Nephron (organoid): ENCODE measurements around the gene KLHL41.
"Not testable (repeated sequence)": the region's sequence is repeated elsewhere in the genome, so short reads cannot be mapped to it uniquely, and the experiment has no call there.

Experiments used
- H3K27ac Mint-ChIP-seq, 3 experiments: 2 replicates each; pipeline ENCODE4 v1.8.0; 2020; ENCODE audit warnings: mixed read lengths in 3 of 3, mild to moderate bottlenecking in 2 of 3, moderate library complexity in 1 of 3
- H3K27me3 Mint-ChIP-seq: 2 replicates; pipeline ENCODE4 v1.8.0; 2021; ENCODE audit warnings: low read depth, mild to moderate bottlenecking, moderate library complexity, mixed read lengths
- H3K36me3 Mint-ChIP-seq: 2 replicates; pipeline ENCODE4 v1.8.0; 2020; ENCODE audit warnings: low read depth, mixed read lengths
- H3K4me1 Mint-ChIP-seq: 2 replicates; pipeline ENCODE4 v1.8.0; 2020; ENCODE audit warnings: mixed read lengths
- H3K4me3 Mint-ChIP-seq, 3 experiments: 2 replicates each; pipeline ENCODE4 v1.8.0; 2020; ENCODE audit warnings: mild to moderate bottlenecking in 3 of 3, mixed read lengths in 3 of 3, moderate library complexity in 2 of 3
- H3K9me3 Mint-ChIP-seq: 2 replicates; pipeline ENCODE4 v1.8.0; 2020; ENCODE audit warnings: mixed read lengths
- TF ChIP-seq, protein P1 (sequence below), 3 experiments: fragments of 200-600 bp; sonication (generic); IDR thresholded peaks; one replicate each; pipeline ENCODE4 v1.5.0; 2021; ENCODE audit warnings: antibody characterized with exemption in 3 of 3; ENCODE audit not compliant: unreplicated experiment in 3 of 3

Gene KLHL41

DNA sequence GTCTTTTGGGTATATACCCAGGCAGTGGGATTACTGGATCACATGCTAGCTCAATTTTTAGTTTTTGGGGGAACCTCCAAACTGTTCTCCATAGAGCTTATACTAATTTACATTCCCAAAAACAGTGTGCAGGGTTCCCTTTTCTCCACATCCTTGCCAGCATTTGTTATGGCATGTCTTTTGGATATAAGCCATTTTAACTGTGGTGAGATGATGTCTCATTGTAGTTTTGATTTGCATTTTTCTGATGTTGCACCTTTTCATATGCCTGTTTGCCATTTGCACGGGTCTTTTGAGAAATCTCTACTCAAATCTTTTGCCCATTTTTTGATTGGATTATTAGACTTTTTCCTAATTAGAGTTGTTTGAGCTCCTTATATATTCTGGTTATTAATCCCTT, 56.2 kb downstream of the KLHL41 start:
- Mint-ChIP-seq H3K27me3 (no peaks in the 10 kb centered on the region), H3K36me3 (peaks cover 29% of the 10 kb centered on the region)
- TF ChIP-seq, protein P1, sequence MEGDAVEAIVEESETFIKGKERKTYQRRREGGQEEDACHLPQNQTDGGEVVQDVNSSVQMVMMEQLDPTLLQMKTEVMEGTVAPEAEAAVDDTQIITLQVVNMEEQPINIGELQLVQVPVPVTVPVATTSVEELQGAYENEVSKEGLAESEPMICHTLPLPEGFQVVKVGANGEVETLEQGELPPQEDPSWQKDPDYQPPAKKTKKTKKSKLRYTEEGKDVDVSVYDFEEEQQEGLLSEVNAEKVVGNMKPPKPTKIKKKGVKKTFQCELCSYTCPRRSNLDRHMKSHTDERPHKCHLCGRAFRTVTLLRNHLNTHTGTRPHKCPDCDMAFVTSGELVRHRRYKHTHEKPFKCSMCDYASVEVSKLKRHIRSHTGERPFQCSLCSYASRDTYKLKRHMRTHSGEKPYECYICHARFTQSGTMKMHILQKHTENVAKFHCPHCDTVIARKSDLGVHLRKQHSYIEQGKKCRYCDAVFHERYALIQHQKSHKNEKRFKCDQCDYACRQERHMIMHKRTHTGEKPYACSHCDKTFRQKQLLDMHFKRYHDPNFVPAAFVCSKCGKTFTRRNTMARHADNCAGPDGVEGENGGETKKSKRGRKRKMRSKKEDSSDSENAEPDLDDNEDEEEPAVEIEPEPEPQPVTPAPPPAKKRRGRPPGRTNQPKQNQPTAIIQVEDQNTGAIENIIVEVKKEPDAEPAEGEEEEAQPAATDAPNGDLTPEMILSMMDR (IDR thresholded peaks at IDR 0.05; ENCODE audit: unreplicated experiment in 3 of 3): no peak

DNA sequence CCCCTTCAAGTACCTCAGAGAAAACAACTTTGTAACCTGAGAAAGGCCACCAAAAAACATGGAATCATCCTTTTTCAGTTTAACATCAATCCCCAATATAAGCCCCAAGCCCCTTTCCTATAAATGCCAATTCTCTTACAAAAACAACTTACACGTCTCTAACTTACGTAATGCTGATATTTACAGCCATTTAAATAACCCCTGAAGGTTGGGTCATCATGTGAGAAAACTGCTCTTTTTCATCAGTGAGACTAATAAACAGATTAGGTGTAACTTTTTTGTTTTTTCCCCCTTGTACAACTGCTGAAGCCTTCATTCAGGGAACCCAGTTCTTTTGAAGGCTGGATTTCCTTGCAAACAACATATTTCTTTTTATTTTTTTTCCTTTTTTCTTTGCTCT, 60.4 kb downstream of the KLHL41 start:
- Mint-ChIP-seq H3K27me3 (no peaks in the 10 kb centered on the region), H3K36me3 (peaks cover 10% of the 10 kb centered on the region)

More for the DNA sequence above, 56.2 kb downstream of the KLHL41 start:
- Mint-ChIP-seq H3K4me1 (peaks cover 7% of the 10 kb centered on the region), H3K27ac (no peak overlapping the region), H3K9me3 (no peaks in the 10 kb centered on the region), H3K4me3 (no peak overlapping the region)

DNA sequence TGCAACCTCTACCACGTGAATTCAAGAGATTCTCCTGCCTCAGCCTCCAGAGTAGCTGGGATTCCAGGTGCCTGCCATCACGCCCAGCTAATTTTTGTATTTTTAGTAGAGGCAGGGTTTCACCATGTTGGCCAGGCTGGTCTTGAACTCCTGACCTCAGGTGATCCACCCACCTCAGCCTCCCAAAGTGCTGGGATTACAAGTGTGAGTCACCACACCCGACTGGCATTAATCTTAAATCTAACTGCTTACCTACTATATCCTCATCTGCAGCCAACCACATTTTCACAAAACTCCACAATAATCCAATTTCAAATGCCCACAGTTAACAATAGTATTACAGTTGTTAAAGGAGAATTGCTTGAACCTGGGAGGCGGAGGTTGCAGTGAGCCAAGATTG, 61.2 kb downstream of the KLHL41 start:
- peaks cover 26% of the 10 kb centered on the region for H3K4me1 Mint-ChIP-seq
- H3K4me3 Mint-ChIP-seq, H3K36me3 Mint-ChIP-seq, H3K9me3 Mint-ChIP-seq, H3K27me3 Mint-ChIP-seq, H3K27ac Mint-ChIP-seq: not testable (repeated sequence)

More for the DNA sequence above, 60.4 kb downstream of the KLHL41 start:
- H3K4me3 Mint-ChIP-seq: no peak overlapping the region
- TF ChIP-seq, protein P1 (IDR thresholded peaks at IDR 0.05; ENCODE audit: unreplicated experiment in 3 of 3): no peak
- H3K27ac Mint-ChIP-seq: no peak overlapping the region
- H3K9me3 Mint-ChIP-seq: no peaks in the 10 kb centered on the region
- H3K4me1 Mint-ChIP-seq: peaks cover 26% of the 10 kb centered on the region

DNA sequence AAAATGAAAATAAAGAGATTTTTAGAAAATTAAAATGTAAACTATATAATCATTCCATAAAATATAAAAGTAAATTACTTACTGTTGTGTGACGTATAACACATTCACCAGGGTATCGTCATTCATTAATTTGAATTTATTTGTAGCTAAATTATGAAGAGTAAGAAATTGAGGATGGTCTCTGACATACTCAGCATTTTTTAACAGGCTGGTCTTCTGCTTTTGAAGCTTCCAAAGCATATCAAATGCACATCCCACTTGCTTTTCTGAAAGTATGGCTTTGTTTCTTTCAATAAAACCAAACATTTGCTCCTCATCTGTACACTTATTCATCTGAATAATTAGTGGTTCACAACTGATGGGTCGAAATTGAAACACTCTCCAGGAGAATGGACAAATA, 62.1 kb downstream of the KLHL41 start:
- Mint-ChIP-seq H3K9me3 (no peaks in the 10 kb centered on the region), H3K4me1 (peaks cover 26% of the 10 kb centered on the region), H3K27me3 (no peaks in the 10 kb centered on the region), H3K4me3 (peak overlapping the region in 2 of 3 experiments; percentile 20 to 27), H3K36me3 (no peaks in the 10 kb centered on the region), H3K27ac (no peak overlapping the region)
- TF ChIP-seq, protein P1 (IDR thresholded peaks at IDR 0.05; ENCODE audit: unreplicated experiment in 3 of 3): no peak

DNA sequence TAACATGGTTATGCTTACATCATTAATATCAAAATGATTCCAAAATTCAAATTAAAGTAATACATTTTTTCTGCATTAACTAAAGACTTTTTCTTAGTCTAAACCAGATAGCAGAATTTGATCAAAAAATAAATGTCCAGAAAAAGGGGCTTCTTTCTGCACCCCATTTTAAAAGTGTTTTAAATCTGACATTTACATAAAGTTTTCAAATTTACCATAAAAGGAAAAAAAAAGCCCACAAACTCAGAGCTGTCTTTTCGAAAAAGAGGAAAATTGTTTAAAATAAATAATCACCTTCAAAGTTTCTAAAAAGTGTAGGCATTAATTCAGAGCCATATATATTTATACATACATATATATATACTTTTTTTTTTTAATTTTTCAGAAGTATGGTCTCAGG, 62.7 kb downstream of the KLHL41 start:
- Mint-ChIP-seq H3K4me3 (no peak overlapping the region), H3K36me3 (no peaks in the 10 kb centered on the region), H3K9me3 (no peaks in the 10 kb centered on the region), H3K27me3 (no peaks in the 10 kb centered on the region), H3K4me1 (peaks cover 26% of the 10 kb centered on the region), H3K27ac (no peak overlapping the region)
- TF ChIP-seq, protein P1 (IDR thresholded peaks at IDR 0.05; ENCODE audit: unreplicated experiment in 3 of 3): no peak

DNA sequence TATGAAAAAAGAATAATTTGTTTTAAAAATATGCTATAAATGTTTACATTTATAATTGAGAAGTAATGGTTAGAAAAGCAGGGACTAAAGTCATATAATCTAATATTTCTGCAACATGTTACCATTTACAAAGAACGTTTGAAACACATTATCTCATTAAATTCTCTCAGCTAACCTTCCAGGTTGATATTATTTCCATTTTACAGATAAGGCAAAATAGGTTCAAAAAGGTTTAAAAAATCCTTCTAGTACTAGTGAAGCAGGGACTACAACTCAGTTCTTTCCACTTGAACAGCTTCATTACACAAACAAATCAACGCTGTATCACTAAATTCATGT, 63.3 kb downstream of the KLHL41 start:
- peaks cover 26% of the 10 kb centered on the region for H3K4me1 Mint-ChIP-seq
- peak overlapping the region; percentile 96 to 99 (median 97) for H3K4me3 Mint-ChIP-seq
- H3K36me3 Mint-ChIP-seq: no peaks in the 10 kb centered on the region
- TF ChIP-seq, protein P1 (IDR thresholded peaks at IDR 0.05; ENCODE audit: unreplicated experiment in 3 of 3): no peak
- H3K27ac Mint-ChIP-seq: peak overlapping the region; percentile 52 to 95 (median 87)
- no peaks in the 10 kb centered on the region for H3K9me3 Mint-ChIP-seq
- H3K27me3 Mint-ChIP-seq: no peaks in the 10 kb centered on the region
